Parathyroid adenoma (tissue), 2 donors: ENCODE measurements around the gene KIAA1614.
"Not testable (repeated sequence)": the region's sequence is repeated elsewhere in the genome, so short reads cannot be mapped to it uniquely, and the experiment has no call there.

ENCODE experiments used
- H2AFZ ChIP-seq: fragments of 300-600 bp; sonication (generic); one replicate; pipeline ENCODE4 v1.7.0; 2017; ENCODE audit warnings: antibody characterized with exemption, mild to moderate bottlenecking
- H3K27ac ChIP-seq: fragments of 300-600 bp; sonication (generic); one replicate; pipeline ENCODE4 v1.7.0; 2017
- H3K27me3 ChIP-seq: fragments of 300-600 bp; sonication (generic); one replicate; pipeline ENCODE4 v1.7.0; 2017; ENCODE audit warnings: low read length; ENCODE audit not compliant: control insufficient read depth, insufficient read depth
- H3K36me3 ChIP-seq: fragments of 300-600 bp; sonication (generic); one replicate; pipeline ENCODE4 v1.7.0; 2017; ENCODE audit warnings: low read length; ENCODE audit not compliant: control insufficient read depth, insufficient read depth
- H3K4me1 ChIP-seq: fragments of 300-600 bp; sonication (generic); one replicate; pipeline ENCODE4 v1.7.0; 2017; ENCODE audit warnings: control low read depth
- H3K4me2 ChIP-seq: fragments of 300-600 bp; sonication (generic); one replicate; pipeline ENCODE4 v1.7.0; 2017; ENCODE audit warnings: low read length
- H3K4me3 ChIP-seq: fragments of 300-600 bp; sonication (generic); one replicate; pipeline ENCODE4 v1.7.0; 2017; ENCODE audit warnings: low read depth, low read length
- H3K79me2 ChIP-seq: fragments of 300-600 bp; sonication (generic); one replicate; pipeline ENCODE4 v1.7.0; 2017; ENCODE audit warnings: control low read depth
- H3K9ac ChIP-seq: fragments of 300-600 bp; sonication (generic); one replicate; pipeline ENCODE4 v1.7.0; 2017; ENCODE audit warnings: mild to moderate bottlenecking
- H3K9me3 ChIP-seq: fragments of 300-600 bp; sonication (generic); one replicate; pipeline ENCODE4 v1.7.0; 2017; ENCODE audit warnings: low read length; ENCODE audit not compliant: control insufficient read depth
- TF ChIP-seq, protein P1 (sequence below): fragments of 300-600 bp; sonication (generic); IDR thresholded peaks from one replicate; pipeline ENCODE4 v1.7.0; 2017; ENCODE audit warnings: antibody characterized with exemption, mild to moderate bottlenecking
- donor health status: primary hyperparathyroidism.

KIAA1614 gene

DNA sequence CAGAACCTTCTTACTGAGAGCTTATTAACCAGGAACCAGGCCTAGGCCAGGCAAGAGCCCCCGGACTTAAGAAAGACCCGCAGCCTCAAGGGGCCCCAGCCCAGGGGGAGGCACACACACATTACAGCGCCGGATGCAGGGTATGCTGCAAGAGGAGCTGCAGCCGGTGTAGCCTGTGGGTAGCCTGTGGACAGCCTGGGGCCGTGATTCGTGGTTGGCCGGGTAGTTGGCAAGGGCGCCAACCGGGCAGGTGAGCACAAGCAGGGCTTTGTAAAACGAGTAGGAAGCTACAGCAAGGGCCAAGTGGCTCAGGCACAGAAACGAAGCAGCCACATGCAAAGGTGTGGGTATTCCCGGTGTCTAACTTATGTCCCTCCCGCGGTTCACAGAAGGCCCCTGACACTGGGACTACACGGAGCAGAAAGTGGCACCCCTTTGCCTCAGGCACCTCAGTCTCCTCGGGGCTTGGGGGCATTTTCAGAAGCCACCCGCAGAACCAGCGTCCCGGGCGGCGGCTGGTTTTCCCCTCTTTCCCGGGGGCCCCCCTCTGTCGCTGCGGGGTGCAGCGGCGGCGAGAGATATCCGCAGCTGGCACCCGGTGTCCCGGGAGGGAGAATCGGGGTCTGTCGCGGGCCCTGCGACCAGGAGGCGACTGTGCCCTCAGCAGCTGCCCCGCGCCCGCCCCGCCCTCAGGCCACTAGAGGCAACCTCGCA, 40.8 kb downstream of the KIAA1614 start:
- Histone ChIP-seq H3K27me3 (no peaks in the 10 kb centered on the region), H3K79me2 (no peaks in the 10 kb centered on the region), H3K36me3 (no peaks in the 10 kb centered on the region), H3K4me3 (no peak overlapping the region), H3K4me1 (no peaks in the 10 kb centered on the region), H2AFZ (peak overlapping the region; percentile 70), H3K27ac (no peak overlapping the region), H3K4me2 (peak overlapping the region; percentile 36), H3K9ac (no peak overlapping the region), H3K9me3 (no peaks in the 10 kb centered on the region)
- TF ChIP-seq, protein P1, sequence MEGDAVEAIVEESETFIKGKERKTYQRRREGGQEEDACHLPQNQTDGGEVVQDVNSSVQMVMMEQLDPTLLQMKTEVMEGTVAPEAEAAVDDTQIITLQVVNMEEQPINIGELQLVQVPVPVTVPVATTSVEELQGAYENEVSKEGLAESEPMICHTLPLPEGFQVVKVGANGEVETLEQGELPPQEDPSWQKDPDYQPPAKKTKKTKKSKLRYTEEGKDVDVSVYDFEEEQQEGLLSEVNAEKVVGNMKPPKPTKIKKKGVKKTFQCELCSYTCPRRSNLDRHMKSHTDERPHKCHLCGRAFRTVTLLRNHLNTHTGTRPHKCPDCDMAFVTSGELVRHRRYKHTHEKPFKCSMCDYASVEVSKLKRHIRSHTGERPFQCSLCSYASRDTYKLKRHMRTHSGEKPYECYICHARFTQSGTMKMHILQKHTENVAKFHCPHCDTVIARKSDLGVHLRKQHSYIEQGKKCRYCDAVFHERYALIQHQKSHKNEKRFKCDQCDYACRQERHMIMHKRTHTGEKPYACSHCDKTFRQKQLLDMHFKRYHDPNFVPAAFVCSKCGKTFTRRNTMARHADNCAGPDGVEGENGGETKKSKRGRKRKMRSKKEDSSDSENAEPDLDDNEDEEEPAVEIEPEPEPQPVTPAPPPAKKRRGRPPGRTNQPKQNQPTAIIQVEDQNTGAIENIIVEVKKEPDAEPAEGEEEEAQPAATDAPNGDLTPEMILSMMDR = no peak

DNA sequence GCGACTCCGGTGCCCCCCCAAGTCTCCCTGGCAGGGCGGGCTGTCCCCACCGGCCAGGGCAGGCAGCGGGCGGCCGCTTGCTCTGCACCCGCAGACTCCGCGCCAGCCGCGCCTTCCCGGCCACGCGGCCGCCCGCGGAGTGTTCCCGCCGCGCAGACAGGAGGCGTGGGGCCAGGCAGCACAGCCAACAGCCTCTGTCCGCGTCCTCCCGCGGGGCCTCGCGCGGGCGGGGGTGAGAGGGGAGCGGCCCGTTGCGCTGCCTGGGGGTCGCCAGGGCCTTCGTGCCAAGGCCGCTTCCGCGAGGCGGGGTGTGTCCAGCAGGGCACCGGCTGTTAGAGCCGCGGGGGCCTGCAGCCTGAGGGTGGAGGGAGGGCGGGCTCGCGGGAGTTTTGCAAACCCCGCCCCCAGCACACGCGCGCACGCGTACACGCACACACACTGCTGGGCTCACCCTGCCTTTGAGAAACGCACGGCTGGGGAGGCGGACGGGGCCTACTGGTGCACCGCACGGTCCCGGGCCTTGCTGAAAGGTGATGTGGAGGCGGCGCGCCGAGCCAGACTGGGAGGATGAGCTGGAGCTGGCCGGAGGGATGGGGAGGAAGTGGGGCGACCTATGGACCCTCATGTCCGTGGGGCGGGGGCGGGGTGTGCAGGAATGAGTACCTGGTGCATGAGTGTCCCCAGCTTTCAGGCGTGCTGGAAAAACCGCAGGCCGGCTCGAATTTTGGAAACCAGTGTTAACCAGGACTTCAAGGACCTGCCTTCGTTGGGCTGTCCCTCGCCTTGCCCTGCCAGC, 41.5 kb downstream of the KIAA1614 start:
- Histone ChIP-seq H2AFZ (peak overlapping the region; percentile 70), H3K27me3 (no peaks in the 10 kb centered on the region), H3K79me2 (no peaks in the 10 kb centered on the region), H3K9ac (no peak overlapping the region), H3K4me3 (no peak overlapping the region), H3K27ac (no peak overlapping the region), H3K4me2 (peak overlapping the region; percentile 36), H3K36me3 (no peaks in the 10 kb centered on the region), H3K4me1 (no peaks in the 10 kb centered on the region), H3K9me3 (no peaks in the 10 kb centered on the region)
- TF ChIP-seq, protein P1 = no peak

DNA sequence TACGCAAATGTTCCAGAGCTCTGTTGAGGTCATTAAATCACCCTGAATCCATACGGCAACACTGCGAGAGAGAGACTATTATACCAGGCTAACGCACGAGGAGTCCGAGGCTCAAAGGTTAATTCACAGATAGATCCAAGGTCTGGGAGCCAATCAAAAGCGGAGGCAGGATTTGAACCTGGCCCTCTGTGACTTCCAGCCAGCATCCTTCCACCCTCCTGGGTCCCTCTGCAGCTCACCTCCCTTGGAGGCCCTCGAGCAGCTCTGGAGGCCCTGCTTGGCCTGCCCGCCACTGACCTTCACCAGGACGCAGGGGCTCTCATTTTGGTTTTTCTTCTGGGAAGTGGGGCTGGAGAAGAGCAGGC, 42.1 kb downstream of the KIAA1614 start:
- H3K36me3 ChIP-seq = no peaks in the 10 kb centered on the region
- H3K9me3 ChIP-seq = no peaks in the 10 kb centered on the region
- H3K79me2 ChIP-seq = no peaks in the 10 kb centered on the region
- H3K4me2 ChIP-seq = no peak overlapping the region
- H3K27me3 ChIP-seq = no peaks in the 10 kb centered on the region
- no peak overlapping the region for H2AFZ ChIP-seq
- no peak overlapping the region for H3K27ac ChIP-seq
- TF ChIP-seq, protein P1 = no peak
- H3K9ac ChIP-seq = no peak overlapping the region
- no peaks in the 10 kb centered on the region for H3K4me1 ChIP-seq
- H3K4me3 ChIP-seq = no peak overlapping the region

DNA sequence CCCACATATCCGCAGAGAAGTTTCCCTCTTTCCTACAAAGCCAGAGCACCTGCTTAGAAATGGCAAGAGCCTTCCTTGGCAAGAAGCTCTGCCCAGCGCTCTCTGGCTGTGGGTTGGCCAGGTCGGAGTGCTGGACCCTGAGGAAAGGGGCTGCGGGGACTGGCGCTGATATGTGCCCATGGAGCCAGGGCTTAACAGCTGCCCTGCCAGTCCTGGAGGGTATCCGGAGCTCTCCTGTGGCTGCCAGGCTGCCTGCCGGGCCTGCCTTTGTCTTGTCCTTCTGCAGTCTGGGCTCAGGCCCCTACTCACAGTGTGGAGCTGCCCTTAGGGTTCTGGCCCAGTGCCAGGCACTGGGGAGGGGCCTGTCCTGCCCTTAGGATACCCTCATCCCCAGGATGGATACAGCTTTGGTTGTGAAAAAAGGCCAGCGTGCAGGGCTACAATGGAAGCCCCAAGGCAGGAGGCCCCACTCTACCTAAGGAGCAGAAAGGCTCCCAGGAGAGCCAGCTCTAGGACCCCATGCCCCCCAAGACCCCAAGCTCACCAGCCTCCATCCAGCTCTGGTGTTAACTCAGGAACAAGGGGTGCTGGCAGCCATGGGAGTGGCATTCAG, 43.4 kb downstream of the KIAA1614 start:
- Histone ChIP-seq H3K36me3 (no peaks in the 10 kb centered on the region), H3K27me3 (no peaks in the 10 kb centered on the region), H3K4me2 (no peak overlapping the region), H3K4me1 (no peaks in the 10 kb centered on the region), H2AFZ (no peak overlapping the region), H3K79me2 (no peaks in the 10 kb centered on the region), H3K9me3 (no peaks in the 10 kb centered on the region), H3K27ac (no peak overlapping the region), H3K4me3 (no peak overlapping the region), H3K9ac (no peak overlapping the region)
- TF ChIP-seq, protein P1 = no peak

DNA sequence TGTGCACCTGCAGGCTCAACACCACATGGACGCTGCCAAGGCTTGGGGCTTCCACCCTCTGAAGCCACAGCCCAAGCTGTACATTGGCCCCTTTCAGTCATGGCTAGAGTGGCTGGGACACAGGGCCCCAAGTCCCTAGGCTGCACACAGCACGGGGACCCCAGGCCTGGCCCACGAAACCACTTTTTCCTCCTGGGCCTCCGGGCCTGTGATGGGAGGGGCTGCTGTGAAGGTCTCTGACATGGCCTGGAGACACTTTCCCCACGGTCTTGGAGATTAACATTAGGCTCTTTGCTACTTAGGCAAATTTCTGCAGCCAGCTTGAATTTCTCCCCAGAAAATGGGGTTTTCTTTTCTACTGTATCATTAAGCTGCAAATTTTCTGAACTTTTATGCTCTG, 46.9 kb downstream of the KIAA1614 start:
- H3K4me2 ChIP-seq, H3K9me3 ChIP-seq, H3K9ac ChIP-seq, H3K27me3 ChIP-seq, H3K4me1 ChIP-seq, H3K27ac ChIP-seq, H3K4me3 ChIP-seq, H3K79me2 ChIP-seq, H2AFZ ChIP-seq, H3K36me3 ChIP-seq: not testable (repeated sequence)
